Osteoblast (primary cell): ENCODE results near the gene PRICKLE2. TPM values are rescaled to one million over a fixed set of nuclear protein-coding genes. Genes with fewer than 3 reads are reported as not detected.

Experiments
- DNase-seq: peaks from one replicate; pipeline ENCODE4 v3.0.0; 2011; ENCODE audit warnings: low spot score, mixed read lengths; ENCODE audit not compliant: insufficient read length; ENCODE audit errors: missing footprints
- H2AFZ ChIP-seq: 2 replicates; pipeline ENCODE4 v1.6.0; 2011; ENCODE audit warnings: mild to moderate bottlenecking, low read length
- H3K27ac ChIP-seq: 2 replicates; pipeline ENCODE4 v1.5.1; 2011; ENCODE audit warnings: mild to moderate bottlenecking, low read depth, low read length, moderate library complexity
- H3K27me3 ChIP-seq: 2 replicates; pipeline ENCODE4 v1.6.0; 2012; ENCODE audit warnings: mild to moderate bottlenecking, control low read depth, inconsistent platforms, low read length, moderate library complexity; ENCODE audit not compliant: insufficient read depth
- H3K36me3 ChIP-seq: 2 replicates; pipeline ENCODE4 v1.5.1; 2011; ENCODE audit warnings: mild to moderate bottlenecking, low read length, control low read depth, moderate library complexity; ENCODE audit not compliant: insufficient read depth
- H3K4me1 ChIP-seq: 2 replicates; pipeline ENCODE4 v1.5.1; 2011; ENCODE audit warnings: mild to moderate bottlenecking, low read length, control low read depth, moderate library complexity; ENCODE audit not compliant: insufficient read depth
- H3K4me2 ChIP-seq: 2 replicates; pipeline ENCODE4 v1.6.0; 2011; ENCODE audit warnings: mild to moderate bottlenecking, low read length; ENCODE audit not compliant: insufficient read depth
- H3K4me3 ChIP-seq: fragments of 200-600 bp; sonication (generic); 3 replicates; pipeline ENCODE4 v1.5.1; 2012; ENCODE audit warnings: mild to moderate bottlenecking, low read length, inconsistent platforms; ENCODE audit not compliant: insufficient read depth
- H3K79me2 ChIP-seq: 2 replicates; pipeline ENCODE4 v1.6.0; 2012; ENCODE audit warnings: mild to moderate bottlenecking, low read length, control low read depth, inconsistent platforms; ENCODE audit not compliant: insufficient read depth
- H3K9me3 ChIP-seq: 2 replicates; pipeline ENCODE4 v1.5.1; 2011; ENCODE audit warnings: low read depth, low read length, control low read depth
- H4K20me1 ChIP-seq: 2 replicates; pipeline ENCODE4 v1.6.0; 2012; ENCODE audit warnings: mild to moderate bottlenecking, low read length, control low read depth; ENCODE audit not compliant: insufficient read depth
- CTCF ChIP-seq: IDR thresholded peaks from 2 replicates; pipeline ENCODE4 v1.5.1; 2011; ENCODE audit warnings: mild to moderate bottlenecking, low read depth, low read length, moderate library complexity; ENCODE audit errors: extremely low read depth
- total RNA-seq: library from RNA; depleted of rRNA; stranded (reverse); fragments of >200 nt; gene quantifications from 2 replicates; pipeline ENCODE4 v1.2.3, GENCODE V29; 2012

Gene PRICKLE2
- total RNA-seq, 1 donor, result 18.8 TPM

- DNase-seq, result no peak
- H3K4me3 ChIP-seq, result no peak overlapping the region
- TF ChIP-seq CTCF, result no peak
- H3K4me1 ChIP-seq, result peaks cover 40% of the 10 kb centered on the region
- peaks cover 21% of the 10 kb centered on the region for H4K20me1 ChIP-seq
- H3K79me2 ChIP-seq, result peaks cover 43% of the 10 kb centered on the region
- no peaks in the 10 kb centered on the region for H3K36me3 ChIP-seq
- H2AFZ ChIP-seq, result no peak overlapping the region
- no peaks in the 10 kb centered on the region for H3K27me3 ChIP-seq
- H3K4me2 ChIP-seq, result no peak overlapping the region
- no peaks in the 10 kb centered on the region for H3K9me3 ChIP-seq
- no peak overlapping the region for H3K27ac ChIP-seq
Measured at GRCh38 chr3:64215559-64215958, 9.7 kb downstream of the PRICKLE2 start.

GRCh38 chr3:64215103-64215502 lies 10.2 kb downstream of the PRICKLE2 start:
- TF ChIP-seq CTCF, result no peak
- peaks cover 21% of the 10 kb centered on the region for H4K20me1 ChIP-seq
- no peak overlapping the region for H2AFZ ChIP-seq
- DNase-seq, result no peak
- H3K4me3 ChIP-seq, result no peak overlapping the region
- H3K9me3 ChIP-seq, result no peaks in the 10 kb centered on the region
- peak overlapping the region; percentile 80 for H3K4me2 ChIP-seq
- peak overlapping the region; percentile 86 for H3K27ac ChIP-seq
- no peaks in the 10 kb centered on the region for H3K36me3 ChIP-seq
- H3K27me3 ChIP-seq, result no peaks in the 10 kb centered on the region
- peaks cover 39% of the 10 kb centered on the region for H3K4me1 ChIP-seq
- H3K79me2 ChIP-seq, result peaks cover 43% of the 10 kb centered on the region

- H2AFZ ChIP-seq, result peak overlapping the region; percentile 35
- H4K20me1 ChIP-seq, result peaks cover 18% of the 10 kb centered on the region
- peak overlapping the region; percentile 62 for H3K4me3 ChIP-seq
- peaks cover 49% of the 10 kb centered on the region for H3K79me2 ChIP-seq
- peak overlapping the region; percentile 86 for H3K27ac ChIP-seq
- DNase-seq, result peak; percentile 26
- no peaks in the 10 kb centered on the region for H3K27me3 ChIP-seq
- H3K4me2 ChIP-seq, result peak overlapping the region; percentile 80
- no peaks in the 10 kb centered on the region for H3K9me3 ChIP-seq
- no peak for TF ChIP-seq CTCF
- no peaks in the 10 kb centered on the region for H3K36me3 ChIP-seq
- peaks cover 38% of the 10 kb centered on the region for H3K4me1 ChIP-seq
Measured at GRCh38 chr3:64214381-64215018, 10.8 kb downstream of the PRICKLE2 start.

GRCh38 chr3:64213962-64214379 lies 11.3 kb downstream of the PRICKLE2 start:
- Histone ChIP-seq H4K20me1 (peaks cover 15% of the 10 kb centered on the region), H3K4me2 (peak overlapping the region; percentile 80), H3K79me2 (peaks cover 49% of the 10 kb centered on the region), H3K27ac (peak overlapping the region; percentile 86), H3K36me3 (no peaks in the 10 kb centered on the region), H3K4me1 (peaks cover 34% of the 10 kb centered on the region), H3K9me3 (no peaks in the 10 kb centered on the region), H2AFZ (peak overlapping the region; percentile 35), H3K27me3 (no peaks in the 10 kb centered on the region), H3K4me3 (peak overlapping the region; percentile 62)
- DNase-seq, result peak; percentile 32
- TF ChIP-seq CTCF, result no peak
